GM23248 (cell line): ENCODE measurements around the gene ARHGAP10. TPM values are rescaled to one million over a fixed set of nuclear protein-coding genes. Genes with fewer than 3 reads are reported as not detected.

Source experiments
- DNase-seq: peaks from one replicate; pipeline ENCODE4 v3.0.0-alpha.2; 2015
- H2AFZ ChIP-seq: fragments of 200-600 bp; sonication (generic); 2 replicates; pipeline ENCODE4 v1.6.1; 2016; ENCODE audit warnings: antibody characterized with exemption
- H3F3A ChIP-seq: fragments of 200-600 bp; sonication (generic); 2 replicates; pipeline ENCODE4 v1.6.1; 2016; ENCODE audit warnings: mild to moderate bottlenecking, antibody characterized with exemption, mixed run types; ENCODE audit not compliant: insufficient read depth
- H3K27ac ChIP-seq: fragments of 200-600 bp; sonication (generic); 2 replicates; pipeline ENCODE4 v1.5.1; 2016; ENCODE audit warnings: mild to moderate bottlenecking
- H3K27me3 ChIP-seq: fragments of 200-600 bp; sonication (generic); replicated peaks from 2 replicates; pipeline ENCODE4 v1.6.1; 2016; ENCODE audit warnings: mild to moderate bottlenecking; ENCODE audit not compliant: insufficient read depth
- H3K36me3 ChIP-seq: fragments of 200-600 bp; sonication (generic); 2 replicates; pipeline ENCODE4 v1.6.1; 2016; ENCODE audit warnings: low read depth, mild to moderate bottlenecking
- H3K4me1 ChIP-seq: fragments of 200-600 bp; sonication (generic); 2 replicates; pipeline ENCODE4 v1.6.1; 2016; ENCODE audit warnings: mild to moderate bottlenecking; ENCODE audit not compliant: insufficient read depth
- H3K4me2 ChIP-seq: fragments of 200-600 bp; sonication (generic); one replicate; pipeline ENCODE4 v1.6.1; 2016; ENCODE audit warnings: mild to moderate bottlenecking; ENCODE audit not compliant: unreplicated experiment
- H3K4me3 ChIP-seq: fragments of 200-600 bp; sonication (generic); 2 replicates; pipeline ENCODE4 v1.5.1; 2016; ENCODE audit warnings: mild to moderate bottlenecking
- H3K79me2 ChIP-seq: fragments of 200-600 bp; sonication (generic); 2 replicates; pipeline ENCODE4 v1.6.1; 2016; ENCODE audit warnings: mild to moderate bottlenecking; ENCODE audit not compliant: insufficient read depth
- H3K9ac ChIP-seq: fragments of 200-600 bp; sonication (generic); 2 replicates; pipeline ENCODE4 v1.6.1; 2016; ENCODE audit warnings: mild to moderate bottlenecking
- H3K9me2 ChIP-seq: fragments of 200-600 bp; sonication (generic); 2 replicates; pipeline ENCODE4 v1.6.1; 2016; ENCODE audit warnings: mixed run types, mild to moderate bottlenecking, moderate library complexity; ENCODE audit not compliant: insufficient read depth
- H3K9me3 ChIP-seq: fragments of 200-600 bp; sonication (generic); one replicate; pipeline ENCODE4 v1.6.1; 2017; ENCODE audit warnings: low read depth
- H4K20me1 ChIP-seq: fragments of 200-600 bp; sonication (generic); 2 replicates; pipeline ENCODE4 v1.6.0; 2016; ENCODE audit not compliant: insufficient read depth
- EZH2 ChIP-seq: fragments of 200-600 bp; sonication (generic); IDR thresholded peaks from 2 replicates; pipeline ENCODE4 v1.6.1; 2018; ENCODE audit warnings: antibody characterized with exemption, mild to moderate bottlenecking; ENCODE audit not compliant: insufficient read depth, poor library complexity, severe bottlenecking
- EZH2phosphoT487 ChIP-seq: fragments of 200-600 bp; sonication (generic); IDR thresholded peaks from 2 replicates; pipeline ENCODE4 v1.6.1; 2018; ENCODE audit warnings: antibody characterized with exemption, moderate library complexity, mild to moderate bottlenecking, low read depth; ENCODE audit not compliant: insufficient read depth
- WGBS, 2 experiments: methylation state at CpG; one replicate each; pipeline ENCODE4 v1.1.6; 2015 to 2017; ENCODE audit warnings: low lambda C conversion rate in 2 of 2, low coverage in 1 of 2; ENCODE audit errors: missing lambda C conversion rate in 2 of 2; 5-methylcytosine and 5-hydroxymethylcytosine counted together
- in situ Hi-C: fragments of 300-500 bp; cut with MboI; formaldehyde crosslinking; loops from 2 replicates; pipeline ENCODE4 v1.15.0; 2020
- polyA plus RNA-seq: library from polyadenylated mRNA; unstranded; fragments of >200 nt; fragmentation: Nextera tagmentation; extraction: Ambion mirVana; gene quantifications from 2 replicates; pipeline ENCODE4 v1.2.1, GENCODE V29; 2016
- total RNA-seq: library from RNA; depleted of rRNA; stranded (reverse); fragments of >200 nt; shearing (Covaris generic); gene quantifications from 2 replicates; pipeline ENCODE4 v1.2.3, GENCODE V29; 2014

The ARHGAP10 gene
- total and polyA plus RNA-seq, 2 experiments from 2014 or later: 19.5 to 24.8 TPM

DNA sequence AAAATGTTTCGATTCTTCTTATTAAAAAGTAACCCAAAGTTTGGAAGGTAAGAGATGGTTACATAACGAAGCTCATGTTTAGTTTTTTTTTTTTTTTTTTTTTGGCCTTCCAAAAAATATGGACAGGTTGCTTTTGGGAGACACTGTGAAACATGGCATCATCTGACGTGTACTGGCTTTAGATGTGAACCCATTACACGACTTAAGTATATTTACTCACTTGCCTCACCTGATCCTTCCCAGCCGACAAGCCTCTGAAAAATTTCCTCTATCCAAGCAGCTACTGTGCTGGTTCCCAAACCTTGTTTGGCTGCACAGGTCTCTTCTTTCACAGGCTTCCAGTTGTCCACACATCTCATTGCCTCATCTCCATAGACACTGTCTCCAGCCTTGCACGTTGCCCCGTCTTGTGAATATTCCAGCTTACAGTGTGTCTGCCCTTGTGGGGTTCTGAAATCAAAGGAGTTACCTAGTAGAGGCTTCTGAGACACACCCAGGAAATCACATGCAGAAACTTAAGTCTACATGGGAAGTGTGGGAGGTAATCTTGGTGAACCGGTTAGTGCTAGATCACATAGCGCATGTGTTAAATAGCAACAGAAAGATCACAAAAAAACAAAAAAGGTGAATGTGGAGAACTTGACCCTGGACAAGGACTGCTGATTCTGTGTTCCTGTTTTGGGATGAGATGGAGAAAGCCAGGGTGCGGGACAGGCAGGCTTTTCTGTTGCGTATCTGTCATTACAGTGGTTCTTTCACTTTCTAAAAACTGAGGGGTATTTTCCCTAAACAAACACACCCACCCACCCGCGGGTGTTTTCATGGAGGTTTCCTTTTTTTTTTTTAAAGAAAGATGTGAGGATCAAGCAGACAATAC is 328.6 kb downstream of the ARHGAP10 start:
- no peaks in the 10 kb centered on the region for H3K36me3 ChIP-seq
- H3K4me3 ChIP-seq: no peak overlapping the region
- H3K9ac ChIP-seq: no peak overlapping the region
- DNase-seq: no peak
- no peak overlapping the region for H2AFZ ChIP-seq
- H4K20me1 ChIP-seq: 0 out of 2 replicates have a peak, but pooled peaks cover 3% of the 10 kb centered on the region
- H3K9me2 ChIP-seq: no peaks in the 10 kb centered on the region
- no peaks in the 10 kb centered on the region for H3K9me3 ChIP-seq
- H3F3A ChIP-seq: 0 out of 2 replicates have a peak, but pooled peaks cover 7% of the 10 kb centered on the region
- no peaks in the 10 kb centered on the region for H3K27me3 ChIP-seq
- in situ Hi-C loops: no loop called here
- TF ChIP-seq EZH2phosphoT487 (no peak), EZH2 (no peak)
- H3K27ac ChIP-seq: no peak overlapping the region
- no peak overlapping the region for H3K4me2 ChIP-seq
- H3K79me2 ChIP-seq: peaks cover 29% of the 10 kb centered on the region
- peaks cover 15% of the 10 kb centered on the region; the same call in 1 of the 2 replicates for H3K4me1 ChIP-seq
- WGBS, 2 experiments: 85 to 87% methylated on average over 13 of the region's 13 CpGs

DNA sequence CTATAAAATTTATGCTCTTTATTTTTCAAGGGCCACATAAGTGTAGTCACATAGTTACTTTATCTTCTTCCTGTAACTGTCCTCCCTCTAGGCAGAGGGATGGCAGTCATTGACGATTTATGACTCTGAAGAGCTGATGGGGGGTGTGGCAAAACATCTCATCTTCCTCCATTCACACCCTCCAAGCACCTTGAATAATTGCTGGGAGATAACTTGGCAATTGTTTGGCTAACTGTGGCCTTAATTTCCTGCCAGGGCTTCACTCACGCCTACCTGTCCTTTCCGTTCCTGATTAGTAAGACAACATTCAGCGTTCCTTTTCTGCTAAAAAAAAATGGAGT is 329.2 kb downstream of the ARHGAP10 start:
- Histone ChIP-seq H3K4me1 (peaks cover 16% of the 10 kb centered on the region; the same call in 1 of the 2 replicates), H3K27ac (no peak overlapping the region), H3K36me3 (no peaks in the 10 kb centered on the region), H3K9me3 (no peaks in the 10 kb centered on the region), H3K27me3 (no peaks in the 10 kb centered on the region), H3K79me2 (peaks cover 25% of the 10 kb centered on the region), H3F3A (0 out of 2 replicates have a peak, but pooled peaks cover 9% of the 10 kb centered on the region), H3K4me3 (no peak overlapping the region), H3K4me2 (no peak overlapping the region), H4K20me1 (0 out of 2 replicates have a peak, but pooled peaks cover 3% of the 10 kb centered on the region), H3K9me2 (no peaks in the 10 kb centered on the region), H2AFZ (no peak overlapping the region), H3K9ac (no peak overlapping the region)
- TF ChIP-seq EZH2phosphoT487 (no peak), EZH2 (no peak)
- in situ Hi-C loops: no loop called here
- no peak for DNase-seq
- 74 to 75% methylated on average over 4 of the region's 4 CpGs for WGBS, 2 experiments

DNA sequence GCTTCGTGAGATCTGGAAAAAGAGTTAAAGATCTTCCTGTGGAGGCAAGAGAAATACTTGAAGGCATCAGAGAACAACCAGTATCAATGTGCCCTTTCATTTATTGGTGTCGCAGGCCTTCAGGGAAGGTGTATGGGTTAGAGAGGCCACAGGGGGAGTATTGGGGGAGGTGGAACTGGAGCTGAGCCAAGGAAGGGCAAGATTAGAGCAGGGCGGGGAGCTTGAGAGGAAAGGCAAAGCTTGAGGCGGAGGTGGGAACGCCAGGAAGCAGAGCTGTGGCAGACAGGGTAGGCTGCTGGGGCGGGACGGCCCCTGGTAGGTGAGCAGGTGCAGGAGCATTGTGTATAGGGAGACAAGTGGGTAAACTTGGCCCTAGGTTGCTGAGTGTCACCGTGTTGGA is 329.9 kb downstream of the ARHGAP10 start:
- Histone ChIP-seq H3F3A (0 out of 2 replicates have a peak, but pooled peaks cover 9% of the 10 kb centered on the region), H3K79me2 (peaks cover 21% of the 10 kb centered on the region), H3K9ac (no peak overlapping the region), H3K4me1 (peaks cover 12% of the 10 kb centered on the region; the same call in 1 of the 2 replicates), H4K20me1 (0 out of 2 replicates have a peak, but pooled peaks cover 3% of the 10 kb centered on the region), H3K4me2 (no peak overlapping the region), H3K27ac (no peak overlapping the region), H3K4me3 (no peak overlapping the region), H3K27me3 (no peaks in the 10 kb centered on the region), H3K36me3 (peaks cover 4% of the 10 kb centered on the region; the same call in 1 of the 2 replicates), H3K9me3 (no peaks in the 10 kb centered on the region), H3K9me2 (no peaks in the 10 kb centered on the region), H2AFZ (no peak overlapping the region)
- WGBS, 2 experiments: 73 to 84% methylated on average over 7 to 8 of the region's 8 CpGs
- no peak for TF ChIP-seq EZH2phosphoT487
- TF ChIP-seq EZH2: no peak
- no peak for DNase-seq
- in situ Hi-C loops: no loop called here

DNA sequence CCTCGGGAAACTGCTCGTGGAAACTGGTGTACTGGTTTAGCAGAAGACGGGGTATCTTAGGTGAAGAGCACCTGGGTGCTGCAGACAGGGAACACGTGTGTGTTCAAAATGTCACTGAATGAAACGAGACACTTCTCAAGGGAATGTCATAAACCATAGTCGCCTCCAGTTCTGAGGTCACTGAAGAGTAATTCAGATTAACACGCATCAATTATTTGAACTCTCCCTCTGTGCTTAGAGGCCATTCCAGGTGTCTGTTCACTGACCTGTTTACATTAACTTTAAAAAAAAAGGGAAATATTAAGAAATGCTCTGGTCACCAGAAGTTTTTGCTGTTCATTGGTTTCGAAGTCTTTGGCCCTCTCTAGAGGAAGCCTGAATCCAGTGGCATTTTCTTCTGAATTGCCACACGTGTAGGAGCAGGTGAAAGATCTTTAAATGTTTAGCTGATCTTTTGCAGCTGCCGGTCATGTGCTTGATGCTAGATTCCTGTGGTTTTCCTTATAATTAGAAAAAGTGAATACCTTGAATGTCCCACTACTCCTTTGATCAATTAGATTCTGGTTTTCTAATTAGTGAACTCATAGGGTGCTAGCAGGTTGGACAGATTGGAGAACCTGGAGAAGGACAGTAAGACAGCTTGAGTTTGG is 330.5 kb downstream of the ARHGAP10 start:
- no peak overlapping the region for H2AFZ ChIP-seq
- no peak overlapping the region for H3K9ac ChIP-seq
- peaks cover 14% of the 10 kb centered on the region for H3K79me2 ChIP-seq
- 0 out of 2 replicates have a peak, but pooled peaks cover 9% of the 10 kb centered on the region for H3F3A ChIP-seq
- 0 out of 2 replicates have a peak, but pooled peaks cover 3% of the 10 kb centered on the region for H4K20me1 ChIP-seq
- H3K36me3 ChIP-seq: peaks cover 4% of the 10 kb centered on the region; the same call in 1 of the 2 replicates
- in situ Hi-C loops: no loop called here
- H3K9me2 ChIP-seq: no peaks in the 10 kb centered on the region
- H3K9me3 ChIP-seq: no peaks in the 10 kb centered on the region
- TF ChIP-seq EZH2 (no peak), EZH2phosphoT487 (no peak)
- H3K4me1 ChIP-seq: peaks cover 10% of the 10 kb centered on the region; the same call in 1 of the 2 replicates
- H3K27me3 ChIP-seq: no peaks in the 10 kb centered on the region
- 97 to 98% methylated on average over 10 of the region's 10 CpGs for WGBS, 2 experiments
- no peak overlapping the region for H3K4me3 ChIP-seq
- H3K27ac ChIP-seq: no peak overlapping the region
- no peak for DNase-seq
- H3K4me2 ChIP-seq: no peak overlapping the region
